ENCODE data around the gene FBLN1. TPM values are rescaled to one million over a fixed set of nuclear protein-coding genes. Genes with fewer than 3 reads are reported as not detected.

Gene FBLN1
- total and polyA plus RNA-seq, 2 of the 13 experiments (the other 11 are each of a cell fraction or from before 2014, with no cell fraction given) = 37.3 to 103 TPM

GRCh38 chr22:45551310-45552016 is 48.8 kb downstream of the FBLN1 start (continued):
- TF ChIP-seq IRF9 (CRISPR knock-in tag; IDR thresholded peaks at IDR 0.05; ENCODE audit: borderline replicate concordance) (no peak), SSRP1 (CRISPR knock-in tag; IDR thresholded peaks at IDR 0.05) (no peak), TFDP2 (CRISPR knock-in tag; IDR thresholded peaks at IDR 0.05) (no peak), ZMYM2 (CRISPR knock-in tag; IDR thresholded peaks at IDR 0.05) (0 out of 2 replicates have a peak, but pooled peaks have one; percentile 36), TFAP4 (IDR thresholded peaks at IDR 0.05; ENCODE audit: borderline replicate concordance, low read depth) (0 out of 2 replicates have a peak, but pooled peaks have one; percentile 60), MTA1 (CRISPR knock-in tag; IDR thresholded peaks at IDR 0.05; ENCODE audit: borderline replicate concordance) (peak; percentile 57; the same call in 1 of the 2 replicates), ZNF33B (CRISPR knock-in tag; IDR thresholded peaks at IDR 0.05) (no peak), NFATC3 (CRISPR knock-in tag; IDR thresholded peaks at IDR 0.05) (no peak), NR2F6 (IDR thresholded peaks at IDR 0.05) (peak; percentile 84), NR2F6 (CRISPR knock-in tag; IDR thresholded peaks at IDR 0.05) (peak; percentile 87), RNF2 (conservative IDR thresholded peaks at IDR 0.05; ENCODE audit: low read depth) (no peak), AGO2 (optimal IDR thresholded peaks at IDR 0.05; ENCODE audit: low read depth, low read length) (peak; percentile 13), NR2F1 (CRISPR knock-in tag; IDR thresholded peaks at IDR 0.05) (peak; percentile 68 to 80), CBX2 (IDR thresholded peaks at IDR 0.05; ENCODE audit: low read depth, low read length) (no peak), CBX2 (CRISPR knock-in tag; IDR thresholded peaks at IDR 0.05; ENCODE audit: low read depth) (no peak), ZBTB39 (CRISPR knock-in tag; IDR thresholded peaks at IDR 0.05) (no peak), ESRRA (CRISPR knock-in tag; IDR thresholded peaks at IDR 0.05; ENCODE audit: low read depth) (peak; percentile 60; the same call in 1 of the 2 replicates), POGZ (CRISPR knock-in tag; IDR thresholded peaks at IDR 0.05) (0 out of 2 replicates have a peak, but pooled peaks have one; percentile 21), ZSCAN30 (CRISPR knock-in tag; IDR thresholded peaks at IDR 0.05) (no peak), TRAFD1 (CRISPR knock-in tag; IDR thresholded peaks at IDR 0.05; ENCODE audit: borderline replicate concordance) (no peak), PRDM4 (CRISPR knock-in tag; IDR thresholded peaks at IDR 0.05; ENCODE audit: borderline replicate concordance) (no peak)

Measured in HepG2 (cell line).